IMR-90 (cell line): ENCODE data around the gene UBE3C.

Experiments used
- CTCF ChIP-seq: conservative IDR thresholded peaks from 2 replicates; pipeline ENCODE4 v1.5.1; 2012; ENCODE audit warnings: mild to moderate bottlenecking, low read depth, low read length, improper control_type of control experiment
- MAFK ChIP-seq: IDR thresholded peaks from 2 replicates; pipeline ENCODE4 v1.6.1; 2012; ENCODE audit warnings: low read depth, low read length, improper control_type of control experiment
- MXI1 ChIP-seq: IDR thresholded peaks from 2 replicates; pipeline ENCODE4 v1.6.1; 2012; ENCODE audit warnings: low read depth, mild to moderate bottlenecking, low read length, moderate library complexity, borderline replicate concordance

DNA sequence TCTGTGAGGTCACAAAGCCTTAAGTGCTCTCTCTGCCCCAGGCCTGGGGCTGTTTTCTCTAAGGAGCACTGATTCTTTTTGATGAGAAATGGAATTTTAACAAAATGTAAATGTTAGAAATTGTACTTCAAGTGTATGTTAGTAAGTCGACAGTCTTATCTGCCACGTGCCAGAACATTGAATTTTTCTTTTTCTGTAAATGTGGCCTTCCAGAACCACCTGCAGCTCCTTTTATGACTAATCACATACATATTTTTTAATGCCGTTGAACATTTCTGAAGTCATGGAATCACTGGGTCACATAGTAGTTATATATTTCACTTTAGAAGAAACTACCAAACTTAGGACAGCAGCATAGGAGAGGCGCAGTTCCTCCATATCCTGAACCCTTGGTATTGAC lies 38.0 kb downstream of the UBE3C start:
- TF ChIP-seq MXI1 (no peak), CTCF (no peak), MAFK (no peak)
